GM12878 (cell line): Measurements from ENCODE around the gene LRTM1. TPM values are rescaled to one million over a fixed set of nuclear protein-coding genes. Genes with fewer than 3 reads are reported as not detected.

ENCODE experiments used
- ATAC-seq: fragments of 200-7000 bp; cut with Tn5 transposase; 3 replicates; pipeline ENCODE4 v1.9.1; 2020; ENCODE audit warnings: mild to moderate bottlenecking, moderate library complexity
- BruUV-seq: library from RNA; stranded (reverse); fragments of 400-500 nt; replicated peaks from 2 replicates; lab custom pipeline; 2021; lab: Mats Ljungman, UMichigan
- CTCF ChIA-PET: fragments of 300-600 bp; sonication (Branson Sonifier 250); formaldehyde crosslinking; extraction: SDS; loops from one replicate; lab custom pipeline; 2021; ENCODE audit warnings: inconsistent platforms; lab: Yijun Ruan, JAX
- POLR2A ChIA-PET: fragments of 350-600 bp; formaldehyde crosslinking; extraction: SDS; loops from one replicate; lab custom pipeline; 2021; ENCODE audit warnings: inconsistent platforms; lab: Charles Lee
- RAD21 ChIA-PET: fragments of 300-600 bp; sonication (Branson Sonifier 250); formaldehyde crosslinking; loops from one replicate; lab custom pipeline; 2023; ENCODE audit warnings: antibody characterized with exemption; ENCODE audit not compliant: unreplicated experiment; lab: Charles Lee
- SMC1A ChIA-PET: fragments of 300-600 bp; sonication (Branson Sonifier 250); formaldehyde crosslinking; loops from one replicate; lab custom pipeline; 2023; ENCODE audit not compliant: unreplicated experiment, uncharacterized antibody; lab: Charles Lee
- DNase-seq: peaks from one replicate; pipeline ENCODE4 v3.0.0-alpha.2; 2011; ENCODE audit warnings: low read depth, low spot score
- FAIRE-seq: peaks from 3 replicates; lab custom pipeline; 2011; peaks lifted over from hg19 to GRCh38; lab: Jason Lieb, UNC
- H2AFZ ChIP-seq: 2 replicates; pipeline ENCODE4 v1.6.0; 2011; ENCODE audit warnings: low read depth, low read length, control low read depth; ENCODE audit not compliant: control insufficient read depth
- H3K27ac ChIP-seq: 2 replicates; pipeline ENCODE4 v1.5.1; 2011; ENCODE audit warnings: control low read depth; ENCODE audit not compliant: control insufficient read depth, insufficient read depth
- H3K27me3 ChIP-seq, 2 experiments: replicated peaks in 1 of 2; 2 replicates each; pipeline versions ENCODE4 v1.6.0 to v1.6.1; 2011; ENCODE audit warnings: low read length in 1 of 2; ENCODE audit not compliant: control insufficient read depth in 2 of 2, insufficient read depth in 2 of 2
- H3K36me3 ChIP-seq, 2 experiments: 2 replicates each; pipeline ENCODE4 v1.5.1; 2011; ENCODE audit warnings: low read length in 1 of 2; ENCODE audit not compliant: control insufficient read depth in 2 of 2, insufficient read depth in 2 of 2
- H3K4me1 ChIP-seq: 2 replicates; pipeline ENCODE4 v1.6.1; 2011; ENCODE audit warnings: mild to moderate bottlenecking, low read length, moderate library complexity, mixed read lengths; ENCODE audit not compliant: control insufficient read depth, insufficient read depth
- H3K4me2 ChIP-seq: 2 replicates; pipeline ENCODE4 v1.6.0; 2011; ENCODE audit warnings: control low read depth; ENCODE audit not compliant: control insufficient read depth, insufficient read depth
- H3K4me3 ChIP-seq: fragments of 200-600 bp; sonication (generic); 2 replicates; pipeline ENCODE4 v1.5.1; 2016
- H3K79me2 ChIP-seq: 2 replicates; pipeline ENCODE4 v1.6.0; 2011; ENCODE audit warnings: low read length; ENCODE audit not compliant: control insufficient read depth, insufficient read depth
- H3K9ac ChIP-seq: 2 replicates; pipeline ENCODE4 v1.8.0; 2011; ENCODE audit warnings: low read length, control low read depth, mixed read lengths; ENCODE audit not compliant: control insufficient read depth, insufficient read depth
- H3K9me3 ChIP-seq: replicated peaks from 3 replicates; pipeline ENCODE4 v1.5.1; 2011; ENCODE audit warnings: mild to moderate bottlenecking, low read length; ENCODE audit not compliant: control insufficient read depth, insufficient read depth
- H4K20me1 ChIP-seq: 2 replicates; pipeline ENCODE4 v1.6.0; 2011; ENCODE audit not compliant: control insufficient read depth, insufficient read depth
- CEBPZ ChIP-seq: fragments of 150-350 bp; IDR thresholded peaks from 2 replicates; pipeline ENCODE4 v1.6.1; 2016; ENCODE audit warnings: low read depth, low read length
- HCFC1 ChIP-seq: fragments of 150-350 bp; IDR thresholded peaks from 2 replicates; pipeline ENCODE4 v1.6.1; 2014; ENCODE audit warnings: low read length
- HDAC2 ChIP-seq: fragments of 200-600 bp; sonication (generic); IDR thresholded peaks from 2 replicates; pipeline ENCODE4 v1.6.1; 2017
- NFXL1 ChIP-seq: fragments of 450-650 bp; IDR thresholded peaks from 2 replicates; pipeline ENCODE4 v1.6.1; 2017; ENCODE audit warnings: antibody characterized with exemption, mild to moderate bottlenecking, borderline replicate concordance
- NRF1 ChIP-seq: conservative IDR thresholded peaks from 2 replicates; pipeline ENCODE4 v1.6.1; 2011; ENCODE audit warnings: mild to moderate bottlenecking, low read depth, low read length, improper control_type of control experiment
- POLR2A ChIP-seq: IDR thresholded peaks from 2 replicates; pipeline ENCODE4 v1.6.1; 2011; ENCODE audit warnings: low read depth, mild to moderate bottlenecking, low read length
- POLR2AphosphoS5 ChIP-seq: IDR thresholded peaks from 2 replicates; pipeline ENCODE4 v1.6.1; 2011; ENCODE audit warnings: mild to moderate bottlenecking, low read length, inconsistent platforms
- RAD51 ChIP-seq: fragments of 450-650 bp; IDR thresholded peaks from 2 replicates; pipeline ENCODE4 v1.6.1; 2016; ENCODE audit warnings: moderate library complexity, mild to moderate bottlenecking, inconsistent platforms
- RCOR1 ChIP-seq: conservative IDR thresholded peaks from 2 replicates; pipeline ENCODE4 v1.6.1; 2012; ENCODE audit warnings: low read depth, low read length, improper control_type of control experiment
- RUNX3 ChIP-seq: IDR thresholded peaks from 2 replicates; pipeline ENCODE4 v1.6.1; 2012; ENCODE audit warnings: low read length, inconsistent platforms
- SMARCA5 ChIP-seq: fragments of 450-650 bp; IDR thresholded peaks from 2 replicates; pipeline ENCODE4 v1.6.1; 2017; ENCODE audit warnings: mild to moderate bottlenecking
- TAF1 ChIP-seq: IDR thresholded peaks from 2 replicates; pipeline ENCODE4 v1.6.1; 2011; ENCODE audit warnings: mild to moderate bottlenecking, low read depth, low read length, borderline replicate concordance
- YY1 ChIP-seq: IDR thresholded peaks from 2 replicates; pipeline ENCODE4 v1.6.1; 2011; ENCODE audit warnings: low read depth, mild to moderate bottlenecking, low read length
- ZNF622 ChIP-seq: fragments of 450-650 bp; IDR thresholded peaks from 2 replicates; pipeline ENCODE4 v1.6.1; 2017; ENCODE audit warnings: mild to moderate bottlenecking, inconsistent platforms
- WGBS: methylation state at CpG from one replicate; pipeline ENCODE4 v1.1.6; 2016; ENCODE audit warnings: low lambda C conversion rate; ENCODE audit not compliant: insufficient replicate concordance, insufficient coverage; ENCODE audit errors: missing lambda C conversion rate; 5-methylcytosine and 5-hydroxymethylcytosine counted together
- in situ Hi-C: fragments of 300-500 bp; cut with MboI; formaldehyde crosslinking; loops from 9 replicates; pipeline ENCODE4 v1.14.3; 2018; ENCODE audit warnings: mixed read lengths
- intact Hi-C: fragments of 100-400 bp; cut with micrococcal nuclease; formaldehyde crosslinking; loops from one replicate; pipeline ENCODE4 v1.14.2; 2022; ENCODE audit not compliant: unreplicated experiment
- polyA plus RNA-seq, 11 experiments: library from polyadenylated mRNA; depleted of rRNA in 4 of 11; unstranded in 6 of 11; stranded (reverse) in 5 of 11; fragments of >200 nt; fragmentation: Nextera tagmentation in 4 of 11; fragmentation: Illumina TruSeq in 1 of 11; extraction: Ambion mirVana in 4 of 11; extraction: Trizol in 1 of 11; gene quantifications; 1 replicate in 1 of 11; 2 replicates in 10 of 11; pipeline versions ENCODE4 v1.2.1 to v1.2.3, GENCODE V29; 2011 to 2016; ENCODE audit warnings: inconsistent platforms in 2 of 11, missing spikeins in 2 of 11, low read depth in 1 of 11
- total RNA-seq, 4 experiments: library from RNA; depleted of rRNA in 3 of 4; stranded (reverse); fragments of >200 nt in 3 of 4; fragmentation: Illumina TruSeq in 1 of 4; extraction: Trizol in 1 of 4; gene quantifications; 2 replicates each; pipeline versions ENCODE4 v1.2.1 to v1.2.3, GENCODE V29; 2013 to 2021
- TF ChIP-seq, protein P1 (sequence below): fragments of 450-650 bp; IDR thresholded peaks from 2 replicates; pipeline ENCODE4 v1.6.1; 2016; ENCODE audit warnings: mild to moderate bottlenecking, moderate library complexity, borderline replicate concordance
- TF ChIP-seq, protein P2 (sequence below): IDR thresholded peaks from 2 replicates; pipeline ENCODE4 v1.6.1; 2012; ENCODE audit warnings: low read depth, low read length, improper control_type of control experiment

The LRTM1 gene
- total and polyA plus RNA-seq, 10 of the 15 experiments (the other 5 are each of a cell fraction or from before 2014, with no cell fraction given), result 0.08 TPM; not detected in 9

GRCh38 chr3:54909191-54909590 lies 18.7 kb downstream of the LRTM1 start (continued):
- TF ChIP-seq POLR2A, result no peak
- no peak for TF ChIP-seq ZNF622

GRCh38 chr3:54906763-54907162 lies 21.1 kb downstream of the LRTM1 start:
- CTCF ChIA-PET, result interaction anchor here (0.9 kb wide), 1 partner anchor 54 kb away, joined by 3 read pairs; no protein-coding TSS in a partner anchor
- no peak for ATAC-seq
- Histone ChIP-seq H3K36me3 (no peaks in the 10 kb centered on the region), H3K79me2 (no peaks in the 10 kb centered on the region), H2AFZ (no peak overlapping the region), H3K4me2 (no peak overlapping the region), H3K4me3 (no peak overlapping the region), H3K27me3 (no peaks in the 10 kb centered on the region), H3K9me3 (no peaks in the 10 kb centered on the region), H3K27ac (no peak overlapping the region), H3K9ac (no peak overlapping the region), H4K20me1 (no peaks in the 10 kb centered on the region), H3K4me1 (no peaks in the 10 kb centered on the region)
- RAD21 ChIA-PET, result no interaction called here
- in situ Hi-C loops, result no loop called here
- POLR2A ChIA-PET, result no interaction called here
- SMC1A ChIA-PET, result no interaction called here
- DNase-seq, result no peak
- 90% methylated on average over 2 of the region's 2 CpGs for WGBS
- intact Hi-C loops, result no loop called here
- BruUV-seq, result no TSS peak
- FAIRE-seq, result no peak
- TF ChIP-seq NRF1 (no peak), SMARCA5 (no peak), NFXL1 (no peak), YY1 (no peak), POLR2AphosphoS5 (no peak), RCOR1 (no peak), RUNX3 (no peak), HCFC1 (no peak), TAF1 (no peak), HDAC2 (no peak), CEBPZ (no peak), RAD51 (no peak)
- TF ChIP-seq, protein P1, sequence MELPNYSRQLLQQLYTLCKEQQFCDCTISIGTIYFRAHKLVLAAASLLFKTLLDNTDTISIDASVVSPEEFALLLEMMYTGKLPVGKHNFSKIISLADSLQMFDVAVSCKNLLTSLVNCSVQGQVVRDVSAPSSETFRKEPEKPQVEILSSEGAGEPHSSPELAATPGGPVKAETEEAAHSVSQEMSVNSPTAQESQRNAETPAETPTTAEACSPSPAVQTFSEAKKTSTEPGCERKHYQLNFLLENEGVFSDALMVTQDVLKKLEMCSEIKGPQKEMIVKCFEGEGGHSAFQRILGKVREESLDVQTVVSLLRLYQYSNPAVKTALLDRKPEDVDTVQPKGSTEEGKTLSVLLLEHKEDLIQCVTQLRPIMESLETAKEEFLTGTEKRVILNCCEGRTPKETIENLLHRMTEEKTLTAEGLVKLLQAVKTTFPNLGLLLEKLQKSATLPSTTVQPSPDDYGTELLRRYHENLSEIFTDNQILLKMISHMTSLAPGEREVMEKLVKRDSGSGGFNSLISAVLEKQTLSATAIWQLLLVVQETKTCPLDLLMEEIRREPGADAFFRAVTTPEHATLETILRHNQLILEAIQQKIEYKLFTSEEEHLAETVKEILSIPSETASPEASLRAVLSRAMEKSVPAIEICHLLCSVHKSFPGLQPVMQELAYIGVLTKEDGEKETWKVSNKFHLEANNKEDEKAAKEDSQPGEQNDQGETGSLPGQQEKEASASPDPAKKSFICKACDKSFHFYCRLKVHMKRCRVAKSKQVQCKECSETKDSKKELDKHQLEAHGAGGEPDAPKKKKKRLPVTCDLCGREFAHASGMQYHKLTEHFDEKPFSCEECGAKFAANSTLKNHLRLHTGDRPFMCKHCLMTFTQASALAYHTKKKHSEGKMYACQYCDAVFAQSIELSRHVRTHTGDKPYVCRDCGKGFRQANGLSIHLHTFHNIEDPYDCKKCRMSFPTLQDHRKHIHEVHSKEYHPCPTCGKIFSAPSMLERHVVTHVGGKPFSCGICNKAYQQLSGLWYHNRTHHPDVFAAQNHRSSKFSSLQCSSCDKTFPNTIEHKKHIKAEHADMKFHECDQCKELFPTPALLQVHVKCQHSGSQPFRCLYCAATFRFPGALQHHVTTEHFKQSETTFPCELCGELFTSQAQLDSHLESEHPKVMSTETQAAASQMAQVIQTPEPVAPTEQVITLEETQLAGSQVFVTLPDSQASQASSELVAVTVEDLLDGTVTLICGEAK, result no peak
- TF ChIP-seq, protein P2, sequence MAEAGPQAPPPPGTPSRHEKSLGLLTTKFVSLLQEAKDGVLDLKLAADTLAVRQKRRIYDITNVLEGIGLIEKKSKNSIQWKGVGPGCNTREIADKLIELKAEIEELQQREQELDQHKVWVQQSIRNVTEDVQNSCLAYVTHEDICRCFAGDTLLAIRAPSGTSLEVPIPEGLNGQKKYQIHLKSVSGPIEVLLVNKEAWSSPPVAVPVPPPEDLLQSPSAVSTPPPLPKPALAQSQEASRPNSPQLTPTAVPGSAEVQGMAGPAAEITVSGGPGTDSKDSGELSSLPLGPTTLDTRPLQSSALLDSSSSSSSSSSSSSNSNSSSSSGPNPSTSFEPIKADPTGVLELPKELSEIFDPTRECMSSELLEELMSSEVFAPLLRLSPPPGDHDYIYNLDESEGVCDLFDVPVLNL, result no peak
